H7 (cell line): Measurements from ENCODE around the gene P2RX4. TPM values are rescaled to one million over a fixed set of nuclear protein-coding genes. Genes with fewer than 3 reads are reported as not detected.
"Not testable (repeated sequence)": the region's sequence is repeated elsewhere in the genome, so short reads cannot be mapped to it uniquely, and the experiment has no call there.

ENCODE experiments used
- DNase-seq: peaks from one replicate; pipeline ENCODE4 v3.0.0; 2012
- H3K27me3 ChIP-seq: 2 replicates; pipeline ENCODE4 v1.6.0; 2011; ENCODE audit warnings: mild to moderate bottlenecking, low read length; ENCODE audit not compliant: control insufficient read depth, insufficient read depth
- H3K36me3 ChIP-seq: replicated peaks from 2 replicates; pipeline ENCODE4 v1.5.1; 2011; ENCODE audit warnings: low read length; ENCODE audit not compliant: control insufficient read depth, insufficient read depth
- H3K4me3 ChIP-seq: 2 replicates; pipeline ENCODE4 v1.5.1; 2011; ENCODE audit warnings: low read depth, mild to moderate bottlenecking, control low read depth, low read length, moderate library complexity; ENCODE audit not compliant: insufficient read depth
- total RNA-seq: library from RNA; depleted of rRNA; stranded (reverse); fragments of >200 nt; shearing (Covaris generic); gene quantifications from 2 replicates; pipeline ENCODE4 v1.2.3, GENCODE V29; 2014

Gene P2RX4
- total RNA-seq, 1 experiment from 2014 or later, result 11.1 TPM

DNA sequence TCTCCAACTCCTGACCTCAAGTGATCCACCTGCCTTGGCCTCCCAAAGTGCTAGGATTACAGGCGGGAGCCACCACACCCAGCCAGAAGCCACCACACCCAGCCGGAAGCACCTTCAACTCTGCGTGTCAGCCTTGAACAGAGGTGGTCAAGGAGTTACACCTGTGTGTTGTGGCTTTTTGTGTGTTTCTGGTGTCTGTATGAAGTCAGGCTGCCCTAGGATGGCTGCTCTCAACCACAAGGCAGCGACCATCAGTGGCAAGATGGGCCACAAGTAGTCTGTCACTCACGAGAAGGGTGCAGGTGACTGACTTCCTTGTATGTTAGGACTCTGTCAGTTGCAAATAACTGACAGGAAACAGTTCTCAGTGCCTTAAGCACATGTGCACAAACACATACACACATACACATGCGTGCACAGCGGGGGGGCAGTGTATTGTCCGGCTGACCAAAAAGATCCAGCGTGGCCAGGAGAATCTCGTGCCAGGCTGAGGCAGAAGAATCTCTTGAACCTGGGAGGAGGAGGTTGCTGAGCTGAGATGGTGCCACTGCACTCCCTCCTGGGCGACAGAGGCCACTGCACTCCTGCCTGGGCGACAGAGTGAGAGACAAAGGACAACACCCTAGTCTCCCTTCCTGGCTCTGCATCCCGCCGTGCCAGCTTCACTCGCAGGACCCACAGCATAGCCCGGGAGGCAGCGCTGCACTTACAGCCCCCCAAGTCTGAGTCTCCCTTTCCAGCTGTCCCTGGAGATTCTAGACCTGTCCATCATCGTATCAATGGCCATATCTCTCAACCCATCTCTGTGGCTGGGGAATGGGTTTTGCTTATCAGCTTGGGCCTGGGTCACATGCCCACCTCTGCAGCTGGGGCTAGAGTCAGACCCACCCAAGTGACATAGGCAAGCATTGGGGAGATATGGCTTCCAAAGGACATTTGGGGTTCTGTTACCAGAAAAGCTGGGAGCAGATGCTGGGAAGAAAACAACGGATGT is 13.7 kb downstream of the P2RX4 start:
- DNase-seq, result peak; percentile 58
- Histone ChIP-seq H3K36me3 (no peaks in the 10 kb centered on the region; the same call in 1 of the 2 replicates), H3K4me3 (no peak overlapping the region), H3K27me3 (no peaks in the 10 kb centered on the region)

GRCh38 chr12:121224591-121224990 is 14.7 kb downstream of the P2RX4 start:
- DNase-seq, result no peak
- Histone ChIP-seq H3K36me3 (no peaks in the 10 kb centered on the region; the same call in 1 of the 2 replicates), H3K27me3 (no peaks in the 10 kb centered on the region), H3K4me3 (no peak overlapping the region)

DNA sequence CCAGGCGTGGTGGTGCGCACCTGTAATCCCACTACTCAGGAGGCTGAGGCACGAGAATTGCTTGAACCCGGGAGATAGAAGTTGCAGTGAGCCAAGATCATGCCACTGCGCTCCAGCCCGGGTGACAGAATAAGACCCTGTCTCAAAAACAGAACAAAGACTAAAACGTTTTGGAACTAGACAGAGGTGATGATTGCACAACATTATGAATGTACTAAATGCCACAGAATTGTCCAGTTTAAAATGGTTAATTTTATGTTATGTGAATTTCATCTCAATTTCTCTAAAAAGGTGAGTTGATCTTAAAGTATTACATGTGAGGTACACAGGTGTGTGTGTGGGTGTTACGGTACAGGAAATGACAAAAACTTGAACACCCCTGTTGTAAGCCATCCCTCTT is 16.5 kb downstream of the P2RX4 start:
- Histone ChIP-seq H3K27me3 (no peaks in the 10 kb centered on the region), H3K36me3 (no peaks in the 10 kb centered on the region; the same call in 1 of the 2 replicates), H3K4me3 (no peak overlapping the region)
- DNase-seq, result no peak

GRCh38 chr12:121226871-121227270 is 16.9 kb downstream of the P2RX4 start:
- not testable (repeated sequence) for H3K36me3 ChIP-seq, H3K27me3 ChIP-seq, DNase-seq, H3K4me3 ChIP-seq

DNA sequence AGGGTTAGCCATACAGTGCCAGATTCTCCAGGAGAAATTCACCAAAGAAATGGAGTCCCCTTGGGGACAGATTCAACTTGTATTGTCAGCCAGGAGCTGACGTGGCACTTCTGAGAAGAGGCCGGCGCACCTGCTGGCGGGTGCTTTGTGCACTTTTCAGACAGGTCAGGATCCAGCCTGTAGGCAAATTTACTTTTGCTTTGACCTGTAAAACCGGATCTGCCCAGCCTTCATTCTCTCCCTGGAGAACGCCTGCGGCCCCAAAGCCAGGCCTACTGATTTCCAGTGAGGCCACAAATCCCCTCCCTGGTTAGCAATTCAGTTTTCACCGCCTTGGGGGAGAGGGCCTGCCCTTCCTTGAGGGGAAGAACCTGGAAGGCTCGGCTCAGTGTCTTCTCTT is 17.4 kb downstream of the P2RX4 start:
- H3K36me3 ChIP-seq, result no peaks in the 10 kb centered on the region; the same call in 1 of the 2 replicates
- no peak for DNase-seq

DNA sequence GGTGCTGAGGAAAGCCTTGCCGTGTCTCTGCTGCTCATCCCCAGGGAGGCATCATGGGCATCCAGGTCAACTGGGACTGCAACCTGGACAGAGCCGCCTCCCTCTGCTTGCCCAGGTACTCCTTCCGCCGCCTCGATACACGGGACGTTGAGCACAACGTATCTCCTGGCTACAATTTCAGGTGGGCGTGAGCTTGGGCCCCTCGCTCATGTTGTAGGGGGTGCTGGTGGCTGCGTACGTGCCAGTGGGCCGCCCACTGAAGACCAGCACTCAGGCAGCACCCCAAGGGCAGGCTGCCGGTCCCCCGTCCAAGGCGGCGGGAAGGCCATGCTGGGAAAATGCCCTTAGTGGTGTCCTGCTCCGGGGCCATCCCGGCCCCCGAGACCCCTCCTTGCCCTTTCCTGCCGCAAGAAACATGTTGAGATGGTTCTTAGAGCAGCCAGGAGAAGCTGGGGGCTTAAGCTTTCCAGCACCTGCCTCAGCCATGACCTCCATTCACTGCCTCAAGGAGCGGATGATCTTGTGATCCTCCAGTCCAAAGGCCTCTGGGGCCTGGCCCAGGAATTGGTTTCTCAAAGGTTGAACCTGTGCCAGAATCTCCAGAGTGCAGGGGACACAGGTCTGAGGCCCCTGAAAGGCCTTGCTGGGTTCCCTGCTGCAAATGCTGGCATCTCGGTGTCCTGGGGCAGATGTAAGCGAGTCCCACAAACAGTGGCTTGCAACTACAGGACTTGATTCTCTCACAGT is 19.2 kb downstream of the P2RX4 start:
- Histone ChIP-seq H3K27me3 (no peaks in the 10 kb centered on the region), H3K36me3 (peaks cover 2% of the 10 kb centered on the region; the same call in 1 of the 2 replicates), H3K4me3 (no peak overlapping the region)
- DNase-seq, result no peak

More for the DNA sequence above, 17.4 kb downstream of the P2RX4 start:
- H3K4me3 ChIP-seq, result no peak overlapping the region
- H3K27me3 ChIP-seq, result no peaks in the 10 kb centered on the region

DNA sequence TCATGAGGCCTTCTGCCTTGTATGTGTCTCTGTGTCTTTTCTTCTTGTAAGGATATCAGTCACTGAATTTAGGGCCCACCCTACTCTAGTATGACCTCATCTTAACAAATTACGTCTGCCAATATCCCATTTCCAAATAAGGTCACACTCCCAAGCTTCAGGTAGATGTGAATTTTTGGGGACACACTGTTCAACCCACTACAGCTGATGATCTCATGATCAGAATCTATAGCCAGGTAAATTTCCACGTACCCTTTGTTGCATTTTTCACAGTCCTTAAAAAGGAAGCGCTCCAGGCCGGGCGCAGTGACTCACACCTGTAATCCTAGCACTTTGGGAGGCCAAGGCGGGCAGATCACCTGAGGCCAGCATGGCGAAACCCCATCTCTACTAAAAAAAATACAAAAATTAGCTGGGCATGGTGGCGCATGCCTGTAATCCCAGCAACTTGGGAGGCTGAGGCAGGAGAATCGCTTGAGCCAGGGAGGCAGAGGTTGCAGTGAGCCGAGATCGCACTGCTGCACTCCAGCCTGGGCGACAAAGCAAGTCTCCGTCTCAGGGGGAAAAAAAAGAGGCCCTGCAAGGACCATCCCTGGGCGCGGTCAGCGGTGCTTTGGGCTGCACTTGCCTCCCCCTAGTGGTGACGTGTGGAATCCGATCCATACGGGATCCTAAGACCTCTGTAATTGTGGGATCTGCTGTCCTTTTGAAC is 20.1 kb downstream of the P2RX4 start:
- not testable (repeated sequence) for H3K27me3 ChIP-seq, H3K4me3 ChIP-seq, H3K36me3 ChIP-seq
- peak; percentile 94 for DNase-seq

GRCh38 chr12:121230538-121230907 is 20.6 kb downstream of the P2RX4 start:
- Histone ChIP-seq H3K36me3 (peaks cover 2% of the 10 kb centered on the region; the same call in 1 of the 2 replicates), H3K27me3 (no peaks in the 10 kb centered on the region), H3K4me3 (no peak overlapping the region)
- DNase-seq, result no peak

DNA sequence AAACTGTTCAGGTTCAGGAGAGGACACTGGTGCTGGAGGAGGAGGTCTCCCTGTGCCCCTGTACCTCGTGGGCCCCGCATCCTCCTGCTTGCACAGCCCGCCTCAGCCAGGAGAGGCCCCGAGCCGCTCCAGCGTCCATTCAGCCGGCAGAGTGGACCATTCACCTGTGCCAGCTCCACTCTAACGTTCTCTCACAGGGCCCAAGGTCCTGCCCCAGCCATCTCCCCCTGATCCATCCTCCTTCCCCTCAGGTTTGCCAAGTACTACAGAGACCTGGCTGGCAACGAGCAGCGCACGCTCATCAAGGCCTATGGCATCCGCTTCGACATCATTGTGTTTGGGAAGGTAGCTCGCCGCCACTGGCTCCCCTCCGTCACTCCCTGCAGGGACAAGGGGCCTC is 22.2 kb downstream of the P2RX4 start:
- no peak for DNase-seq
- Histone ChIP-seq H3K27me3 (no peaks in the 10 kb centered on the region), H3K4me3 (no peak overlapping the region), H3K36me3 (peaks cover 2% of the 10 kb centered on the region; the same call in 1 of the 2 replicates)

GRCh38 chr12:121232977-121233627 is 23.2 kb downstream of the P2RX4 start:
- no peaks in the 10 kb centered on the region for H3K27me3 ChIP-seq
- H3K4me3 ChIP-seq, result no peak overlapping the region
- peaks cover 3% of the 10 kb centered on the region for H3K36me3 ChIP-seq
- DNase-seq, result peak; percentile 73

DNA sequence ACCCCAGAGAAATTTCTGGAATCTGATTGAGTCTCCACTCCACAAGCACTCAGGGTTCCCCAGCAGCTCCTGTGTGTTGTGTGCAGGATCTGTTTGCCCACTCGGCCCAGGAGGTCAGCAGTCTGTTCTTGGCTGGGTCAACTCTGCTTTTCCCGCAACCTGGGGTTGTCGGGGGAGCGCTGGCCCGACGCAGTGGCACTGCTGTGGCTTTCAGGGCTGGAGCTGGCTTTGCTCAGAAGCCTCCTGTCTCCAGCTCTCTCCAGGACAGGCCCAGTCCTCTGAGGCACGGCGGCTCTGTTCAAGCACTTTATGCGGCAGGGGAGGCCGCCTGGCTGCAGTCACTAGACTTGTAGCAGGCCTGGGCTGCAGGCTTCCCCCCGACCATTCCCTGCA is 23.7 kb downstream of the P2RX4 start:
- no peak for DNase-seq
- no peaks in the 10 kb centered on the region for H3K27me3 ChIP-seq
- peaks cover 4% of the 10 kb centered on the region for H3K36me3 ChIP-seq
- no peak overlapping the region for H3K4me3 ChIP-seq

DNA sequence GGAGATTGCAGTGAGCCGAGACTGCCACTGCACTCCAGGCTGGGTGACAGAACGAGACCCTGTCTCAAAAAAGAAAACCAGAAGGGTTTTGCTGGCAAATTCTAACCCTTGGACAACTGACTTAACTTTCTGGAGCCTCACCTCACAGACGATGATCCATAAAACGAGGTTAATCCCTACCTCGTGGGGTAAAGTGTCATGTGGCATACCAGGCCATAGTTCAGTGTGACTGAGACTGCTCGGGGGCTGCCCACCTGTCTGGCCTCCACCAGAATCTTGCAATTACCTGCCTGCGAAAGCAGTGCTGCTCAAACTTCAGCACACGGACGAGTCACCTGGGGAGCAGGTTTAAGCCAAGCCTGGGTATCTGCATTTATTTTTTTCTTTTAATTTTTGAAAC is 26.8 kb downstream of the P2RX4 start:
- DNase-seq, result no peak
- Histone ChIP-seq H3K4me3 (no peak overlapping the region), H3K27me3 (no peaks in the 10 kb centered on the region), H3K36me3 (peaks cover 4% of the 10 kb centered on the region)

- DNase-seq, result no peak
- Histone ChIP-seq H3K27me3 (no peaks in the 10 kb centered on the region), H3K4me3 (no peak overlapping the region), H3K36me3 (peaks cover 4% of the 10 kb centered on the region)
Measured at GRCh38 chr12:121237415-121237814, 27.5 kb downstream of the P2RX4 start.

- peaks cover 4% of the 10 kb centered on the region for H3K36me3 ChIP-seq
- DNase-seq, result no peak
- H3K27me3 ChIP-seq, result no peaks in the 10 kb centered on the region
- no peak overlapping the region for H3K4me3 ChIP-seq
Measured at GRCh38 chr12:121238086-121238485, 28.2 kb downstream of the P2RX4 start.
